IPS DF 4.7 (cell line): ENCODE data around the gene KIFC3.

Experiments used
- DNase-seq: peaks from one replicate; pipeline ENCODE4 v3.0.0-alpha.2; 2013; ENCODE audit warnings: low spot score; ENCODE audit errors: extremely low read depth

Gene KIFC3

GRCh38 chr16:57766714-57767348 is 35.5 kb downstream of the KIFC3 start:
- no peak for DNase-seq

GRCh38 chr16:57765160-57765728 is 37.0 kb downstream of the KIFC3 start:
- DNase-seq = no peak

DNA sequence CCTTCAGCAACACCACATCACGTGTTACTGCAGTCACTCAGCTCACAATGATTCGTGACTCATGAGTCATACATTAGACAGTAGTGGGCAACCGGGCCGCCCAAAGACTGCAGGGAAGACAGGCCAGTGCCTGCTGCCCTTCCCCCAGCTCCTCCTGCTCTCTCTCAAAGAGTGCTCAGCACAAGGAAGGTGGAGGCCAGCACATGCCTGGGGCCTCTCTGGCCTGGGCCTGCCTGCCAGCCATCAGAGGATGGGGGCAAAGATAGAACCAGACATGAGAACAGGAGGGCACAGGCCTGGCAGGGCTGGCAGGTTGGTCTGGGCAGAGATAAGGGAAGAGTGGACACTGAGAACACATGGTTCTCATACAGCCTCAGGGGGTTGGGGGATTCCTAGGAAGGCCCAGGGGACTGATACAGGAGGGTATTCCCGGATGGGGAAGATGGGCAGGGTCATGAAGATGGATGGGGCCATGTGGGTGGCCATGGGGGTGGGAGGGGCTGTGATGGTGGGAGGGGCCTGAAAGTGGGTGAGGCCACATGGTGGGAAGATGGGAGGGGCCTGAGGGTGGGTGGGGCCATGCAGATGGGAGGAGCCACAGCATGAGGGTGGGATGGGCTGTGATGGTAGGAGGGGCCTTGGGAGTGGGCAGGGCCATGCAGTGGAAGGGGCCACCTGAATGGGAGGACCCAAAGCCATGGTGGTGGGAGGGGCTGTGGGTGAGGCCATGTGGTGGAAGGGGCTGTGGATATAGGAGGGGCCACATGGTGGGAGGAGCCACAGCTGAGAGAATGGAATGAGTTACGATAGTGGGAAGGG is 37.7 kb downstream of the KIFC3 start:
- peak; percentile 78 for DNase-seq

DNA sequence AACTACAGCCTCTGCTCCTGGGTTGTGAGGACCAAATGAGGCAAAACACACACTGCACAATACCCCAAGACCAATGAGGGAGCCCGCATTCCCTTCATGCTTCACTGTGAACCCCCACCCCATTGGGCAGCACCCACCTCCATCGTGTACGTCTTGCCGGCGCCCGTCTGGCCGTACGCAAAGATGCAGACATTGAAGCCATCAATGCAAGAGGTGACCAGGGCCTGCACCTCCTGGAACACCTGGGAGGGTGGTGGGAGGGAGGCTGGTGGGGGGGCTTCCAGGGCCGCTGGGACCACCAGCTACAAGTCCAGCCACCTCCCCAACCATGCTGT is 38.3 kb downstream of the KIFC3 start:
- DNase-seq = no peak

- no peak for DNase-seq
These were observed 38.8 kb downstream of the KIFC3 start for GRCh38 chr16:57763285-57764005.

DNA sequence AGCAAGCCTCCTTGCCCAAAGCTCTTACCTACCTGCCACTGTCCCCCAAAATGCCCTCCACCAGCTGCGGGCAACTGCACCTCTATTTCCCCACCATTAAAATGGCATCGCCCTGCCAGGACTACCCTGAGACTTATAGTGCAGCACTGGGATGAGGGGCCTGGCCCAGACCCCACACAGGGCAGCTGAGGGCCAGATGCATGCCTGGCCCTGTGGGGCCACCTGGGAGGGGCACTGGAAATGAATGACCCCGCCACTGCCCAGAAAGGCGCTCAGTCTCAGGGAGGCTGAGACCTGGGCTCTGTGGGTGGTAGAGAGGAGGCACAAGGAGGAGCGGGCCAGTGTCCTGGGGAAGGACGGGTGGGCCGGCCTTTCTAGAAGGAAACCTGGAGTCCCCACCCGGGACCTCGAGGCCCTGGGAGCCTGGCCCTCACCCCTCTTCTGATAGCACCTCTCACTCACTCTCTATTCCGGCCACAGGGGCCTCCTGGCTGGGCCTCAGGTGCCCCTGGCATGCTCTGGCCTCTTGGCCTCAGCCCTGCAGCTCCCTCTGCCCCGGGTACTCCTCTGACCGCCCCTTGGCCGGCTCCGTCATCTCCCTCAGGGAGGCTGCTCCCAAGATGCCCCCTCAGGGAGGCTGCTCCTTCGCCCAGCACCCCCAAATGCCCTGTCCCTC is 39.8 kb downstream of the KIFC3 start:
- DNase-seq = no peak

GRCh38 chr16:57761957-57762356 is 40.3 kb downstream of the KIFC3 start:
- DNase-seq = no peak

DNA sequence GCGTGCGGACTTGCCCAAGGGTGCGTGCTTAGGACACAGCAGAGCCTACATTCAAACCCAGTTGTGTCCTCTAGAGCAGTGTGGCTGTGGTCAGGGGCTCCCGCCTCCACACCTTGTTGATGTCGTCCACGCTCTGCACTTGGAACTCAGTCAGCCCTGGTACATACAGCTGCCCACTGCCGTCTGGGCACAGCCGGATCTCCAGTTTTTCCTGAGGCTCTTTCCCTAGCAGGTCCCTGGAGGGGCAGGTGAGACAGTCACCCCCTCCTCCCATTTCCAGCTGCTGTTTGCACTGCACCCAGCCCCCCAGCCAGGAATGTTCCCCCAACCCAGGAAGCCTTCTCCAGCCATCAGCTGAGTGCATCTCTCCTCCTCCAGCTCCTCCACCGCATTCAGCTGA is 41.0 kb downstream of the KIFC3 start:
- no peak for DNase-seq

DNA sequence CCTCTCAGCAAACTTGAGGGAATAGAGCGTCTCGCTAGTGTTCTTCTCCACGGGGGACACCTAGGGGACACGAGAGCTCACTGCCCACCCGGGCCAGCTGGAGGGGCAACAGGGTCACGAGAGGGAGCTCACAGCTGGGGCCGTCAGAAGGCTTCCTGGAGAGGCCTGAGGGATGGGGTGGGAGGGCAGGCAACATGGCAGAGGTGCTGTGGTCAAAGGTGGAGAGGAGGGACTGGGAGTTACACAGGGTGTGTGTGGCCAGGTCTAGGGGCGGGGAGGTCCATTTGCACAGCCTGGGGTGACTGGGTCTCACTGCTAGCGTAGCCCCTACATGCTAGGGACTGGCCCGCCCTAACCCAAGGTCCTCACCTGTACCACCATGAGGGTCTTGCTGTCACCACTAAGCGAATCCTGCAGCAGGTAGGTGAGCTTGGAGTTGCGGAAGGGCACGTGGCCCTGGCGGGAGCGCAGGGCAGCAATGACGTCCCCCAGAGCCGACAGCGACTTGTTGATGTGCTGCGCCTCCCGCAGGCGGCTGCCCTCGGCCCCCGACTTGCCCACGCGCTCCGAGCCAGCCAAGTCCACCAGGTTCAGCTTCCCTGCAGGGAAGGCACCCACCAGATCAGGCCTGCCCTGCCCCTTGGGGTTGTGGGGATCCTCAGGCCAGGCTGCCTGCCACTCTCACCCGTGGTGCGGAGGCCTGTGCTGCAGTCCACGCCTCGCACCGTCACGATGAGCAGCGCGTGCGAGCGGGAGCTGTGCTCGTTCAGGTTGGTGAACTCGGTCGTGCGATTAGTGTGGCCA is 41.7 kb downstream of the KIFC3 start:
- DNase-seq = no peak

GRCh38 chr16:57759541-57760356 is 42.5 kb downstream of the KIFC3 start:
- DNase-seq = no peak

DNA sequence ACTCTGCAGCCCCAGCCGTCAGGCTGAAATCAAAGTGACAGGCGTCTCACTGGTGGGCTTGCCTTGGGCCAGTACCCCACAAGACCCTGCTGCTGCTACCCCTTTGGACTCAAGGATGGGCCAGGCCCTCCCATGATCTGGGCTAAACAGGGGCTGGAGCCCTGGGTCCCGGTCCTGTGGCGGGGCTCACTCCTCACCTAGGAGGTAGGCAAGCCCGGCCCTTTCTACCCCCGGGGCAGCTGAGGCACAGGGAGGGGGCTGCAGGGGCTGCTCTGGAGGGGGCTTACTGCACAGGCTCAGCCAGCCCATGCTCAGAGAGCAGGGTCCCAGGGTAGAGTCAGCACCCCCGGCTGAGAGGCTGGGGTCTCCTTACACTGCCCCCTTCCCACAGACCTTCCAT is 43.2 kb downstream of the KIFC3 start:
- DNase-seq = no peak

DNA sequence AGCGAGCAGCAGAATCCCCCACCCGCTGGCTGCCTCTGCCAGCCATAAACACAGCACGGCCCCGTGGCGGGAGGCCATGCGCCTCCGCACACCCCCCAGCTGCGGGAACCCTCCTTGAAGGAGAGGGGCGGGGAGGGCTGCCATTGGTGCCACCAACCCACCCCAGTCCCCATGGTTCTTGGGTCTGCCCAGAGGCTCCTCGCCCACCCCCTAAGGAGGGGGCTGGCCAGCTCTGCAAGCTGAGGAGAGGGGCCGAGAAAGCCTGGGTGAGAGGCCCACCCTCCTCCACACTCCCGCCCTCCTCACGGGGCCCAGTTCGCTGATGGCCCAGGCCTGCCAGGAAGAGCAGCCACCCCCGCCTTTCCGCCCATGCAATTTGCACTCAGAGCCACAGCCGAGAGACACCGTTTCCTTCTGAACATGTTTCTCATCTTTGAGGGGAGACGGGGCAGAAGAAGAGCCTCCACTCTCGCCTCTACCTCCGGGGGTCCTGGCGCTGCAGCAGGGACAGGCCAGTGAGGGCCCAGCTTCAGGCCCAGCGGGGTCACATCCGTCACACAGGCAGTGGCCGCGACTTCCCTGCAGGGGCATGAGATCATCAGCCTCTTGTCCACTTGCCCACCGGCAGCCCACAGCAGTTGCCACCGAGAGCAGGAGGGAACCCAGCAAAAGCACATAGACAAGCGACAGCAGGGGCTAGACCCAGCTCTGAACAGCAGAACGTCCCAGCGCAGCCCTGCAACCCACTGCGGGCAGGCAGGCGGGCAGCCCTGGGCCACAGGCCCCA is 43.8 kb downstream of the KIFC3 start:
- no peak for DNase-seq

DNA sequence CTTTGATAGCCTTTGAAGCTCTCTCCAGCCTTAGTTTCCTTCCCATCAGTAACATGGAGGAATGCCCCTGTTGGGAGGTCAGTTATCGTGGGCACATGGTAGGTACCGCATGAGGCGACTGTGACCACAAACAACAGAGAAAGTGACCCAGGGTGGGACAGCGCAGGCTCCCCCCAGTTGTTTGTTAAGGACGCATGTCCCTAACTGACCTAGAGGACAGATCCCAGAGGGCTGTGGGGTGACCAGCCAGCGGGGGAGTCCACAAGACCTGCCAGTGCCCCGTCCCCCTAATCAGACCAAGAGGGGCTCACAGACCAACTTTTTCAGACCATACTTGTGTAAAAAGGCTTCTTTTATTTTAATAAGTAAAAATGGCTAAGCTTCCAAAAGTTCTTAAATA is 44.4 kb downstream of the KIFC3 start:
- DNase-seq = no peak

DNA sequence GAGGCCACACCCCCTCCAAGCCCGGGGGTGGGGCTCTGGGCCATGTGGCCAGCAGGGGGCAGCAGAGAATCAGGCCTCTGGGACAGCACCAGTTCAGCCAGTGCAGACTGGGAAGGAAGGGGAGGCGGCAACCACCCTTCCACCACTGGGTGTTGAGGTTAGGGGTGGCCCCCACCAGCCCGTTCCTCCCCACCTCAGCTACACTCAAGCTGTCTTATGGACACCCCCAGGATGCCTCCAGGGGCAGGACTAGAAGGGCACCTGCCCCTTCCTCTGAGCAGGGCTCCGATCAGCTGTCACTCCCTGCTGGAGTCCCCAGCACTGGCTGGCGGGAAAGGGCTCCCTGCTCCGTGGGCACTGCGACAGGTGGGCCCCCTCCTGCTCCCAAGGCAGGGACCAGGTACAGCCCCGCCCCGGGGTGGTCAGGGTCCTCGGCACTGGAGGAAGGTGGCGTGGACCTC is 44.9 kb downstream of the KIFC3 start:
- DNase-seq = no peak

DNA sequence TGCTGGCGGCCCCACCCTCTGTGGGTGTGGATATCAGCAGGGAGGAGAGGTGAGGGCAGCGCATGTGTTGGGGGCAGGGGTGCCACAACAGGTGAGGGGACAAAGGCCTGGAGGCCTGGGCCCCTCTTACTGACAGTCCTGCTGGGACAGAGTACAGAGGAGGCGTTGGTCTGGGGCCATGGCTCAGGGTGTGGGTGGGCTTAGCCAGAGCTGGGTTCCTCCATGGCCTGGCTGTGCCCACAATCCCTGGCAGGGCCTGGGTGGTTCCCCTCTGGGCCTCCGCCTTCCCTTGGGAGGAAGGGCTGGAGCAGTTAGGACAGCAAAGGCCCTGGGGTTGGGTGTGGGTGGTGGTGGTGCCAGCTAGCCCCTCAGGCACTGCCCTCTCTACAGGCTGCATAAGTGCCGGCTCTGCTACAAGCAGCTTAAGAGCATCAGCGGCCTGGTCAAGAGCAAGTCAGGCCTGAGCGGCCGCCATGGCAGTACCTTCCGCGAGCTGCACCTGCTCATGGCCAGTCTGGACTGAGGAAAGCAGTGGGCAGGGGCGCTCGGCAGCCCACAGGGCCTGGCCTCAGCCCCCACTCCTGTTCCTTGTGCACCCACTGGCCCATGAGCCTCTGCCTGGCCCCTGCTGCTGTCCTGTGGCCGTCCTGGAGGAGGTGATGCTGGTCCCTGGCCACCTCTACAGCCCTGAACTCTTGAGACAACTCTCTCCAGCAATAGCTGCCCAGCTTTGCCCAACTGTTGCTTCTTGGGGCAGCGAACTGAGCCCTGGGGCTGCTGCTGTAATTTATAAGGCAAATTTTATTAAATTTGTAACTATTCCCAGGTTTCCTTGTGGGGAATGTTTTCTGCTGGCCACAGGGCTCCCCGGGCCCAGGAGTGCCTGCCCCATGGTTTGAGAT is 45.6 kb downstream of the KIFC3 start:
- DNase-seq = no peak

GRCh38 chr16:57755726-57756423 is 46.4 kb downstream of the KIFC3 start:
- no peak for DNase-seq

DNA sequence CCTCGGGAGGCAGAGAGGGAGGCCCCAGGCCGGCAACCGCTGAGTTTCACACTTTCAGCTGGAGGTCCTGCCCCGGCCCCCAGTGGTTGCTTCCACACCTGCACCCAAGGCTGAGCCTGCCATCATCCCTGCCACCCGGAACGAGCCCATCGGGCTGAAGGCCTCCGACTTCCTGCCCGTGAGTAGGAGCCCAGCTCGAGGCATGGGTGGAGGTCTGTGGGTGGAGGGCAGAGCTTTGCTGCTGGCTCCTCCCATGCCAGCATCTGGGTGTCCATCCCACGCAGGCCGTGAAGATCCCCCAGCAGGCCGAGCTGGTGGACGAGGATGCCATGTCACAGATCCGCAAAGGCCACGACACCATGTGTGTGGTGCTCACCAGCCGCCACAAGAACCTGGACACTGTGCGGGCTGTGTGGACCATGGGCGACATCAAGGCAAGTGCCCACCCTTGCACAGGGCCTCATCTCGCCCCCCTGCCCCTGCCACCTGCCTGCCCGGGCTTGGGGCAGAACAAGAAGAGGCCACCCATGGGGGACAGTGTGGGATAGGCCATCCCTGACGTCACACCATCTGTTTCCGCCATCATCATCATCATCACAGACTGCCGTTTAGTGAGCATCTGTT is 47.1 kb downstream of the KIFC3 start:
- DNase-seq = no peak
